Epithelial cell of proximal tubule (primary cell): Measurements from ENCODE around the gene TEX35. TPM values are rescaled to one million over a fixed set of nuclear protein-coding genes. Genes with fewer than 3 reads are reported as not detected.

Experiments used
- DNase-seq: peaks from one replicate; pipeline ENCODE4 v3.0.0-alpha.2; 2011; ENCODE audit warnings: low read depth
- H3K4me3 ChIP-seq: 2 replicates; pipeline ENCODE4 v1.5.1; 2011; ENCODE audit warnings: low read depth, mild to moderate bottlenecking, low read length
- CTCF ChIP-seq: conservative IDR thresholded peaks from 2 replicates; pipeline ENCODE4 v1.5.1; 2012; ENCODE audit warnings: low read depth, mild to moderate bottlenecking, low read length
- total RNA-seq: library from RNA; depleted of rRNA; stranded (reverse); fragments of >200 nt; gene quantifications from 2 replicates; pipeline ENCODE4 v1.2.3, GENCODE V29; 2015

The TEX35 gene
- total RNA-seq, 1 donor from 2014 or later, result not detected

GRCh38 chr1:178563099-178563820 lies 50.4 kb downstream of the TEX35 start:
- TF ChIP-seq CTCF, result no peak
- no peak for DNase-seq
- H3K4me3 ChIP-seq, result no peak overlapping the region

- TF ChIP-seq CTCF, result no peak
- DNase-seq, result no peak
- no peak overlapping the region for H3K4me3 ChIP-seq
These were observed 51.3 kb downstream of the TEX35 start for GRCh38 chr1:178564086-178564782.

GRCh38 chr1:178564783-178565180 lies 51.9 kb downstream of the TEX35 start:
- DNase-seq, result no peak
- H3K4me3 ChIP-seq, result no peak overlapping the region

GRCh38 chr1:178565586-178565985 lies 52.7 kb downstream of the TEX35 start:
- DNase-seq, result no peak
- no peak overlapping the region for H3K4me3 ChIP-seq
- no peak for TF ChIP-seq CTCF

More at GRCh38 chr1:178564783-178565180, 51.9 kb downstream of the TEX35 start:
- no peak for TF ChIP-seq CTCF

- no peak for DNase-seq
- TF ChIP-seq CTCF, result no peak
- no peak overlapping the region for H3K4me3 ChIP-seq
These were observed 53.3 kb downstream of the TEX35 start for GRCh38 chr1:178566187-178566586.

GRCh38 chr1:178571807-178572206 lies 58.9 kb downstream of the TEX35 start:
- DNase-seq, result no peak
- no peak for TF ChIP-seq CTCF

More at GRCh38 chr1:178571807-178572206, 58.9 kb downstream of the TEX35 start:
- H3K4me3 ChIP-seq, result no peak overlapping the region

Other genes with a start within 250 kb of the TEX35 start
- not detected in 2 replicates for gene CLEC20A, start 16.1 kb upstream of the TEX35 start, total RNA-seq
- gene RALGPS2, start 212.1 kb downstream of the TEX35 start, total RNA-seq, result 14.5 and 15.0 TPM in 2 replicates